DMS114 treated with DMSO at 0.1 percent for 48 hours (cell line): ENCODE results near the gene NUPR1.
A peak's percentile ranks its signal among the peaks of the same experiment; 100 is the strongest.
"Not testable (repeated sequence)": the region's sequence is repeated elsewhere in the genome, so short reads cannot be mapped to it uniquely, and the experiment has no call there.

ENCODE experiments used
- DNase-seq: peaks from one replicate; lab custom pipeline; 2025; ENCODE audit not compliant: unreplicated experiment; lab: John Stamatoyannopoulos, UW

The NUPR1 gene

GRCh38 chr16:28499854-28500253, 38.9 kb downstream of the NUPR1 start:
- no peak for DNase-seq

DNA sequence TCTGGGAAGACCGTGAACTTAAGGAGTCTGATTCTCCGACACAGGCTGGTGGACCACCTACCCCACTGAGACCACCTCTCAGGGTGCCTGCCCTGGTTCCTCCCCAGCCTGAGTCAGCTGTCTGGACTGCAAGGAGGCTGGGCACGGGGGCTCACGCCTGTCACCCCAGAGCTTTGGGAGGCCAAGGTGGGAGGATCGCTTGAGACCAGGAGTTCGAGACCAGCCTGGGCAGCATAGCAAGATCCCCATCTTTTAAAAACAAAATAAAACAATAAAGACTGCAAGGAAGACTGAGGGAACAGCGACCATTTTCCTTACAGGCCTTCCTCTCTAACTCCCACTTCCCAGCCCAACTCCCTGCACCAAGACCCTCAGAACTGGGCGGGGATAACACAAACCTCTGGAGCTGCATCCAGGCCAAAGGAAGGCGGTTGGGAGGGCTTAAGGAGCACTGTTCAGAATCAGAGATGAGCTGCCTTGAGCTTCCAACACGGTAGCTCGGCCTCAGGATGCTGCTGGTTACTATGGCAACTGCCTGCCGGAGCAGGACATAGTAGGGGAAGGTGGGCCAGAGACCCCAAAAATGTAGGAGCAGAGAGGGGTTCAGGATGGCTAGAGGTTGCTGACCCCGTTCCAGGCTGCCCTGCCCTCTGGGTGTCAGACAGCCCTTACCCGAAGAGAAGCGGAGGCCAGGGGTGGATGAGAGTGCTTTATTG, 40.0 kb downstream of the NUPR1 start:
- DNase-seq = no peak

- DNase-seq = no peak
Observed at GRCh38 chr16:28497861-28498599, 40.7 kb downstream of the NUPR1 start.

DNA sequence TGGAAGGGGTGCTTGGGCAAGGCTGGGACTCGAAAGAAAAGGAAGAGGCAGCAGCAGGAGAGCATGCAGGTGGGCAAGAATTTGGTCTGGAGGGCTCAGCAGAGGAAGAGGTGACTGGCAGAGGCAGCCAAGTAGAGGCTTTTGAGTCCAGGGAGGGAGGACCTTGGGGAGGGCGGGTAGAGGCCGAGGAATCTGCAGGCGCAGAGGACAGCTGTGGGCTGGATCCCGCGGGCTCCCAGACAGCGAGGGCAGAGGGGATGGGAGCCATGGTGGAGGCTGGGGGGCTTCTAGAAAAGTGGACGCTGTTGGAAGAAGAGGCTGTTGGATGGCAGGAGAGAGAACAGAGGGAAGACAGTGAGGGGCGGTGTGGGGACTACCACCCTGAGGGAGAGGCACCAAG, 41.4 kb downstream of the NUPR1 start:
- no peak for DNase-seq

DNA sequence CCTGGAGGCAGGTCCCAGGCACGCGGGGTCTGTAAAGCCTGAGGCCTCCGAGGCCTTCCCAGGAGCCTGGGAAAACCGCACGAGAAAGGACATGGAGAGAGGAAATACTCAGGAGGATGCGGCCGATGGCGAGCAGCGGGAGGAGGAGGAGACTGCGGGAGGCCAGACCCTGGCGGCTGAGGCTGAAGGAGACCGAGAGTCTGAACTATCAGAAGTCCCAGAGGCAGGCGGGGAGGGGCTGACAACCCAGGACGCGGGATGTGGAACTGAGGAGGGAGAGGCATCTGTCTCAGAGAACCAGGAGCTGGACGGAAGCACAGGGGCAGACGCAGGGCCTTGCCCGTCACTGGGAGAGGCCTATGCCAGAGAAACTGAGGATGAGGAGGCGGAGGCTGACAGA, 41.9 kb downstream of the NUPR1 start:
- no peak for DNase-seq

GRCh38 chr16:28495795-28496749, 42.7 kb downstream of the NUPR1 start:
- DNase-seq = no peak

DNA sequence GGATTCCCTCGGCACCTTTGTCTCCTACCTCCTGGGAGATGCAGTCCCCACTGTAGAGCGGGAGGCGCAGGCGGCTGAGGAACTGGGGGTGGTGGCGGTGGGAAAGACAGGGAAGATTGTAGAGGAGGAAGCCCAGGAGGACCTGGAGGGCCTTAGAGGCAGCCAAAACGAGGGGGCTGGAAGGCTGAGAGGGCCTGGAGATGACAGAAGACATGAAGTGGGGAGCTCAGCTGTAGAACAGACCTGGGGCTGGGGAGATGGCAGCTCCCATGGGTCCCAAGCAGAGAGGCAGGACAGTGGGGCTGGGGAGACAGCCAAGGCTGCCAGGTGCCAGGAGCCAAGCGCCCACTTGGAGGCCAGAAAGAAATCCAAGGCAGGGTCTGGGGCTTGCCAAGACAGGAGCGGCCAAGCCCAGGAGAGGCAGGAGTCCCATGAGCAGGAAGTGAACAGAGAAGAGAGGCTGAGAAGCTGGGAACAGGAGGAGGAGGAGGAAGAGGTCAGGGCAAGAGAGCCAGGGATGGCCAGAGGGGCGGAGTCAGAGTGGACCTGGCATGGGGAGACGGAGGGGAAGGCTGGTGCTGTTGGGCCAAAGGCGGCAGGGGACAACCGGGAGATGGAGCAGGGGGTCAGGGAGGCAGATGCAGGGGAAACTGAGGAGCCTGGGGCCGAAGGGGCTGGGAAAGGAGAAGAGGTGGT, 43.5 kb downstream of the NUPR1 start:
- DNase-seq = no peak

DNA sequence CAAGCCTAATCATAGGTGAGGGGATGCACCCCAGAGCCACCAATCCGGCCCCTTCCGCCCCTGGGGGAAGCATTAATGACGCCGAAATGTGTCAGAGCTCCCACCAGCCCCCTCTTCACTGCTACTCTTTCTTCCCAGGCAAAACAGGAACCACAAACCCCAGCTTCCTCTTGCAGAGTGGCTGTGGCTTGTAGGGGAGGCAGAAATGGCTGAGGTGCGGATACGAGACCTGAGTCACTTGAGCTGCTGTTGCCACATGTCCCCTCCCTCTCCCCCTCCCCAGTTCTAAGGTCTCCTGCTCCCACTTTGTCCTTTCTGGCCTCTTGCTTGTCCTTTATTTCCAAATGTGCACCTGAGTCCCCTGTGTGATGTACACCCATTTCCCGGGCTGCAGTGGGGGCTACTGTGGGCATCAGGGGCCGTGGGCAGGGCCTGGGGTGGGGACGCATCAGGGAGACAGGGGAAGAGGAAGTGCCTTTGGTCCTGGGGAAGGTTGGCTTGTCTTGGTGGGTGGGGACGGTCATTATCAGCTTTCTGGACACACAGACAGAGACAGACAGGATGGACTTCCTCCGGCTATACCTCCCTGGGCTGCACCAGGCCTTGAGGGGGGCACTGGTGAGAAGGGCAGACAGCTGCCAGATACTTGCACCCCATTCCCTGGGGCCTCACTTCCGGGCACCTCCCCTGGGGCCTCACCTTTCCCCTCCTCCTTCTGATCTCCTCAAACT, 44.5 kb downstream of the NUPR1 start, which contains the start of gene APOBR:
Gene APOBR, plus strand, starts transcription at position 523 of the 731 bp plus-strand sequence. Its CDS starts 39 bp downstream, at position 562.
- no peak for DNase-seq

GRCh38 chr16:28492511-28492910, 46.3 kb downstream of the NUPR1 start:
- DNase-seq = no peak

GRCh38 chr16:28491970-28492474, 46.8 kb downstream of the NUPR1 start, which contains the start of gene CLN3:
Gene CLN3 (minus strand): TSS chr16:28492074. CDS start chr16:28491759, 315 bp downstream.
- peak; percentile 90 for DNase-seq

- peak; percentile 31 for DNase-seq
Observed at GRCh38 chr16:28491230-28491969, 47.4 kb downstream of the NUPR1 start.

- DNase-seq = no peak
Observed at GRCh38 chr16:28486266-28486665, 52.5 kb downstream of the NUPR1 start.

DNA sequence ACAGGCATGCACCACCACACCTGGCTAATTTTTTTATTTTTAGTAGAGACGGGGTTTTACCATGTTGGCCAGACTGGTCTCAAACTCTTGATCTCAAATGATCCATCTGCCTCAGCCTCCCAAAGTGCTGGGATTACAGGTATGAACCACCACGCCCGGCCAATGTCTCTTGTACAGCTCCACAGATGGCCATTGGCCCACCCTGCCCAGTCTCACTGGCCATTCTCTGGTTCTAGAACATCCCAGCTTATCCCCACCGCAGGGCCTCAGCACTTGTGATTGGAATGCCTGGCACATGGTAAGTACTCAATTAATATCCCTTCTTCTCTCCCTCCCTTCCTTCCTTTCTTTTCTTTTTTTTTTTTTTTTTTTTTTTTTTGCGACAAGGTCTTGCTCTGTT, 55.4 kb downstream of the NUPR1 start:
- DNase-seq = not testable (repeated sequence)
